ENCODE results near the gene SRRM4.

Gene SRRM4

DNA sequence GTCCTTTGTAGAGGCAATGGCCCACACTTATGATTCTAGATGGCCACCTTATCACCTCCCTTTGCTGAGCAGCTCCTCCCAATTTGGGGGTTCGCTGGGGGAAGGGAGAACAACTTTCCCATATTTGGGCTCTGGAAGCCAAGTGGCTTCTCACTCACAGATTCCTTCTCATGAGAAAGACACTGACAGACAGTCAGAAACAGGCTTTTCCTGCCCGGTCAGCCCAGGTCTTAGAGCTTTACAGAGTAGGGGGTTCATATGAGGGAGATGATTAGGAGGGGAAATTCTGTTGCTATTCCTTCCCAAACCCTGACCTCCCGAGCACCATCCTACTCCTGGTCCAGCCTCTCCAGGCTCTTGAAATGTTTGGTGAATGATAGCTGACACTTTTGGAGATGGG is 137.3 kb downstream of the SRRM4 start:
- Histone ChIP-seq H3K9me3 (ENCODE audit: control insufficient read depth in 2 of 2, low read length in 2 of 2) (no peaks in the 10 kb centered on the region), H3K27me3 (ENCODE audit: control insufficient read depth in 1 of 2, insufficient read depth in 2 of 2, low read length in 2 of 2) (no peaks in the 10 kb centered on the region), H3K27ac (ENCODE audit: low read length) (no peak overlapping the region), H3K4me1 (ENCODE audit: control insufficient read depth, insufficient read depth, low read length) (peaks cover 2% of the 10 kb centered on the region), H3K9ac (ENCODE audit: low read length in 2 of 2) (no peak overlapping the region), H3K4me3 (ENCODE audit: low read length in 2 of 2) (no peak overlapping the region), H3K36me3 (ENCODE audit: control insufficient read depth in 2 of 2, insufficient read depth in 2 of 2, low read length in 2 of 2) (no peaks in the 10 kb centered on the region)

DNA sequence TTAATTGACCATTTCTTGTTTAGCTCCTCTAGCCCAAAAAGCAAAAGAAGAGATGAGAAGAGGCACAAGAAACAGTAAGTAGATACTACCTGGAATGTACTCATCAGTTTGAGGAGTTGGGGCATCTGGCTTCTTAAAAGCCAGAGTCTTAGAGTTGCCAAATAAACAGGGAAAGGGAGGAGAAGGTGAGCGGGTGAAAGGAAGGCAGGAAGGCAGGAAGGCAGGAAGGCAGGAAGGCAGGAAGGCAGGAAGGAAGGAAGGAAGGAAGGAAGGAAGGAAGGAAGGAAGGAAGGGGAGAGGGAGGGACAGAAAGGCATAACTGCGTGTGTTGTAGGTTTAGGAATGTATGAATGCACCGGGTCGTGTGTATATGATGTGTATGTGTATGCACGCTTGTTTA is 140.7 kb downstream of the SRRM4 start:
- Histone ChIP-seq H3K4me1 (ENCODE audit: control insufficient read depth, insufficient read depth, low read length) (no peaks in the 10 kb centered on the region), H3K27ac (ENCODE audit: low read length) (no peak overlapping the region), H3K4me3 (ENCODE audit: low read length in 2 of 2) (no peak overlapping the region), H3K36me3 (ENCODE audit: control insufficient read depth in 2 of 2, insufficient read depth in 2 of 2, low read length in 2 of 2) (no peaks in the 10 kb centered on the region), H3K9me3 (ENCODE audit: control insufficient read depth in 2 of 2, low read length in 2 of 2) (no peaks in the 10 kb centered on the region), H3K9ac (ENCODE audit: low read length in 2 of 2) (no peak overlapping the region), H3K27me3 (ENCODE audit: control insufficient read depth in 1 of 2, insufficient read depth in 2 of 2, low read length in 2 of 2) (no peaks in the 10 kb centered on the region)

DNA sequence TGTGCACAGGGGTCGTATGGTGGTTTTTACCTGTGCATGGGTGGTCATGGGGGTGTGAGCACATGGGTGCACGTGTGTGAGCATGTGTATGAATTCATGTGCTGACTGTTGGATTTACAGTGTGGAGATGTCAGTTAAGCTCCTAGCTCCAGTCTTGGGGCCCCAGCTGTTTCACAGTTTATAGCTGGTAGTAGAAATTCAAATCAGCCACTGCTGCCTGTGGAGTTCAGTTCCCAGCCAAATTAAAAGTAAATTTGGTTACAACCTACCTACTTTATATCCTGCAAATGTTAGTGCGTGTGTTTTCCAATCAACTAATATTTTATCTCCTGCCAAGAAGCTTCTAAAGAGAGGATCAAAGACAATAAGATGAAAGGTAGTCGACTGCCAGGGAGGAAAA is 141.4 kb downstream of the SRRM4 start:
- Histone ChIP-seq H3K27ac (ENCODE audit: low read length) (no peak overlapping the region), H3K9ac (ENCODE audit: low read length in 2 of 2) (no peak overlapping the region)

DNA sequence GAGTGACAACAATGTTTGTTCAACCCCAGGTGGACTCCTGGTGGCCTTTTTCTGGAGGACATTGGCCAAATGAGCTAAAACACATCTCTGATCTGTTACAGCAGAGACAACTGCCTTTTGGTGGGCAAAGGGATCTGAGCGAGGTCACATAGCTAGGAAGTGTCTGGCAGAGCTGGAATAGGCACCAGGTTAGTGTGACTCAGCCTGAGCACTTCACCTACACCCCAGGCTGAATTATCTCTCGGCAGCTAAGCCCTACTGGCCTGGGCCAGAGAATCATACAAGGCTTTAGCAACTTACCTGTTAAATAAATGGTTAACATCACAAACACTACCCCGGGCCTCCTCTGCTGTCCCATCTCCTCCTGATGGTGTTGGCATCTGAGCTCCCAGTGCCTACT is 147.2 kb downstream of the SRRM4 start:
- H3K4me1 ChIP-seq (ENCODE audit: control insufficient read depth, insufficient read depth, low read length) = no peaks in the 10 kb centered on the region
- H3K27ac ChIP-seq (ENCODE audit: low read length) = no peak overlapping the region
- H3K27me3 ChIP-seq (ENCODE audit: control insufficient read depth in 1 of 2, insufficient read depth in 2 of 2, low read length in 2 of 2) = no peaks in the 10 kb centered on the region
- no peak overlapping the region for H3K9ac ChIP-seq (ENCODE audit: low read length in 2 of 2)
- no peak overlapping the region for H3K4me3 ChIP-seq (ENCODE audit: low read length in 2 of 2)
- H3K36me3 ChIP-seq (ENCODE audit: control insufficient read depth in 2 of 2, insufficient read depth in 2 of 2, low read length in 2 of 2) = no peaks in the 10 kb centered on the region
- peaks cover 13 to 15% of the 10 kb centered on the region in 2 donors for H3K9me3 ChIP-seq (ENCODE audit: control insufficient read depth in 2 of 2, low read length in 2 of 2)

More for the DNA sequence above, 141.4 kb downstream of the SRRM4 start:
- H3K4me3 ChIP-seq (ENCODE audit: low read length in 2 of 2) = no peak overlapping the region
- H3K27me3 ChIP-seq (ENCODE audit: control insufficient read depth in 1 of 2, insufficient read depth in 2 of 2, low read length in 2 of 2) = no peaks in the 10 kb centered on the region
- no peaks in the 10 kb centered on the region for H3K9me3 ChIP-seq (ENCODE audit: control insufficient read depth in 2 of 2, low read length in 2 of 2)
- no peaks in the 10 kb centered on the region for H3K4me1 ChIP-seq (ENCODE audit: control insufficient read depth, insufficient read depth, low read length)
- H3K36me3 ChIP-seq (ENCODE audit: control insufficient read depth in 2 of 2, insufficient read depth in 2 of 2, low read length in 2 of 2) = no peaks in the 10 kb centered on the region

DNA sequence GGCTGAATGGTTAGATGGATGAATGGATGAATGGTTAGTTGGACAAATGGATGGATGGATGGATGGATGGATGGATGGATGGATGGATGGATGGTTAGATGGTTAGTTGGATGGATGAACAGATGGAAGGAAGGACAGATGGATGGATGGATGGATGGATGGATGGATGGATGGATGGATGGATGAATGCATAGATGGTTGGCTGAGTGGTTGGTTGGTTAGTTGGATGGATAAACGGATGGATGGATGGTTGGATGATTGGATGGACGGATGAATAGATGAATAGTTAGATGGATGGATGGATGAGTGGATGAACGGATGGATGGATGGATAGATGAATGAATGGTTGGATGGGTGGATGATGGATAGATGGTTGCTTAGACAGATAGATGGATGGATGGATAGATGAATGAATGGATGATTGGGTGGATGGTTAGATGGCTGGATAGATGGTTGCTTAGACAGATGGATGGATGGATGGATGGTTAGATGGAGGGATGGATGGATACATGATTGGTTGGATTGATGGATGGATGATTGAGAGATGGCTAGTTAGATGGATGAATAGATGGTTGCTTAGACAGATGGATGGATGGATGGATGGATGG is 148.6 kb downstream of the SRRM4 start:
- no peak overlapping the region for H3K4me3 ChIP-seq (ENCODE audit: low read length in 2 of 2)
- no peaks in the 10 kb centered on the region for H3K36me3 ChIP-seq (ENCODE audit: control insufficient read depth in 2 of 2, insufficient read depth in 2 of 2, low read length in 2 of 2)
- no peaks in the 10 kb centered on the region for H3K27me3 ChIP-seq (ENCODE audit: control insufficient read depth in 1 of 2, insufficient read depth in 2 of 2, low read length in 2 of 2)
- H3K9ac ChIP-seq (ENCODE audit: low read length in 2 of 2) = no peak overlapping the region
- H3K27ac ChIP-seq (ENCODE audit: low read length) = no peak overlapping the region
- H3K9me3 ChIP-seq (ENCODE audit: control insufficient read depth in 2 of 2, low read length in 2 of 2) = peaks cover 13 to 15% of the 10 kb centered on the region in 2 donors
- H3K4me1 ChIP-seq (ENCODE audit: control insufficient read depth, insufficient read depth, low read length) = no peaks in the 10 kb centered on the region

DNA sequence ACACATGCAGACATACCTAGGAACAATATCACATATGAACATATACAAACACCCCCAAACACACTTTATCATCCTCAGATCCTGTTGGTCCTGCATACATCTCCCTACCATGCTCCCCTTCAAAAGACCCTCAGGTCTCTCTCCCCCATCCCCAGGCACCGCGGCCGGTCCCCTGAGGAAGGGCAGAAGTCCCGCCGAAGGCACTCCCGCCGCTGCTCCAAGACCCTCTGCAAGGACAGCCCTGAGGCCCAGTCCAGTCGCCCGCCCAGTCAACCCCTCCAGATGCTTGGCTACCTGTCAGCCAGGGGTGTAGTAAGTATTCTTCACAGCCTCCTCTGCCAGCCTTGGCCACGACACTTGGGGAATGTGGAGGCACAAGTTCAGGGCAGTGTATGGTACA is 149.2 kb downstream of the SRRM4 start:
- Histone ChIP-seq H3K27me3 (ENCODE audit: control insufficient read depth in 1 of 2, insufficient read depth in 2 of 2, low read length in 2 of 2) (no peaks in the 10 kb centered on the region), H3K4me3 (ENCODE audit: low read length in 2 of 2) (no peak overlapping the region), H3K9me3 (ENCODE audit: control insufficient read depth in 2 of 2, low read length in 2 of 2) (peaks cover 13 to 16% of the 10 kb centered on the region in 2 donors), H3K4me1 (ENCODE audit: control insufficient read depth, insufficient read depth, low read length) (no peaks in the 10 kb centered on the region), H3K27ac (ENCODE audit: low read length) (no peak overlapping the region), H3K36me3 (ENCODE audit: control insufficient read depth in 2 of 2, insufficient read depth in 2 of 2, low read length in 2 of 2) (no peaks in the 10 kb centered on the region), H3K9ac (ENCODE audit: low read length in 2 of 2) (no peak overlapping the region)

- H3K4me1 ChIP-seq (ENCODE audit: control insufficient read depth, insufficient read depth, low read length) = no peaks in the 10 kb centered on the region
- H3K9me3 ChIP-seq (ENCODE audit: control insufficient read depth in 2 of 2, low read length in 2 of 2) = peaks cover 13 to 18% of the 10 kb centered on the region in 2 donors
- no peak overlapping the region for H3K9ac ChIP-seq (ENCODE audit: low read length in 2 of 2)
- no peak overlapping the region for H3K27ac ChIP-seq (ENCODE audit: low read length)
- H3K36me3 ChIP-seq (ENCODE audit: control insufficient read depth in 2 of 2, insufficient read depth in 2 of 2, low read length in 2 of 2) = no peaks in the 10 kb centered on the region
- H3K4me3 ChIP-seq (ENCODE audit: low read length in 2 of 2) = no peak overlapping the region
- no peaks in the 10 kb centered on the region for H3K27me3 ChIP-seq (ENCODE audit: control insufficient read depth in 1 of 2, insufficient read depth in 2 of 2, low read length in 2 of 2)
These were observed 153.1 kb downstream of the SRRM4 start for GRCh38 chr12:119134284-119135072.

DNA sequence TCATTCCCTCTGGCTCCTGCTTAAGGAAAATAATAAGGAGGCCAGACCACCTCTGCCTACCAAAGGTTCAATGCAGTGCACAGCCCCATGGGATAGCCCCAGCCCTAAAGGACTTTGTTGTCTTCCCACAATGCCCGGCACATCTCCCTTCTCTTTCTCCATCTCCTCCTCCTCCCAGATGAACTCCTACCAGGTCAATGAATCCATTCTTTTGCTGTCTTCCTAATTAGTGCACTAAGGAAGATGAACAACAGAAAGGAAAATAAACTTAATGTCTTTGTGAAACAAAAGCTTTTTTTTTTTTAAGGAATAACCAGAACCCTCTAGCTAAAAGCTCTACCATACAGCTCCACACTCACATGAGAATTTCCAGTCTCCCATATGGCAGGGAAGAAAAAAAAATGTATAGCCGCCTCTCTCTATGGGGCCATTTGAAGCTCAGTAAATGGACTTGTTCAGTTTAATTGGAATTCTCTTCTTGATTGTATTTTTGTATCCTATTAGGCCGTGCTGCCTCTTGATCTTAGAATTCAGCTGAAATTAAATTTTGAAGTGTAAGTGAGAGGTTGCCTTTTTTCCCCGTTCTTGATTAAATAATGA is 155.6 kb downstream of the SRRM4 start:
- Histone ChIP-seq H3K36me3 (ENCODE audit: control insufficient read depth in 2 of 2, insufficient read depth in 2 of 2, low read length in 2 of 2) (no peaks in the 10 kb centered on the region), H3K9ac (ENCODE audit: low read length in 2 of 2) (no peak overlapping the region), H3K4me1 (ENCODE audit: control insufficient read depth, insufficient read depth, low read length) (no peaks in the 10 kb centered on the region), H3K27ac (ENCODE audit: low read length) (no peak overlapping the region), H3K27me3 (ENCODE audit: control insufficient read depth in 1 of 2, insufficient read depth in 2 of 2, low read length in 2 of 2) (no peaks in the 10 kb centered on the region), H3K4me3 (ENCODE audit: low read length in 2 of 2) (no peak overlapping the region), H3K9me3 (ENCODE audit: control insufficient read depth in 2 of 2, low read length in 2 of 2) (peaks cover 11 to 15% of the 10 kb centered on the region in 2 donors)

DNA sequence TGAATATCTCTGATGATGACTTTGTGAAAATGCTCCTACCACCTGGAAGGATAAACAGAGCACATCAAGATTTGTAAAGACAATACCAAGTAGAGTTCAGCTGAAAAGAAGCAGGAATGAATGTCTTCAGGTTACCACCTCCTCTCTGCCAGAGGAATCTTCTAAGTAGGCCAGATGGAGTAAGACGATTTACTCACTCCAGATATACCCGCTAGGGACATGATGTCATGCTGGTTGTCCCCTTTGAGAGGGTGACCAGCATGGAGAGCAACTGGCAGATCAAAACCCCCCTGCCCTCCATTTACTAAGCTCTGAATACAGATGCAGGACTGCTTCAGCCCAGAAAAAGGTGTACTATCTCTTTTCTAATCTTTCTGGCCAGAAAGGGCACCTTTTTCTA is 158.1 kb downstream of the SRRM4 start:
- Histone ChIP-seq H3K27me3 (ENCODE audit: control insufficient read depth in 1 of 2, insufficient read depth in 2 of 2, low read length in 2 of 2) (peaks cover 0 to 3% of the 10 kb centered on the region in 2 donors), H3K4me3 (ENCODE audit: low read length in 2 of 2) (no peak overlapping the region), H3K4me1 (ENCODE audit: control insufficient read depth, insufficient read depth, low read length) (no peaks in the 10 kb centered on the region), H3K27ac (ENCODE audit: low read length) (no peak overlapping the region), H3K9ac (ENCODE audit: low read length in 2 of 2) (no peak overlapping the region), H3K9me3 (ENCODE audit: control insufficient read depth in 2 of 2, low read length in 2 of 2) (peaks cover 0 to 3% of the 10 kb centered on the region in 2 donors), H3K36me3 (ENCODE audit: control insufficient read depth in 2 of 2, insufficient read depth in 2 of 2, low read length in 2 of 2) (no peaks in the 10 kb centered on the region)

GRCh38 chr12:119145367-119145766 is 164.0 kb downstream of the SRRM4 start:
- Histone ChIP-seq H3K27me3 (ENCODE audit: control insufficient read depth in 1 of 2, insufficient read depth in 2 of 2, low read length in 2 of 2) (peaks cover 3% of the 10 kb centered on the region in 2 donors), H3K4me1 (ENCODE audit: control insufficient read depth, insufficient read depth, low read length) (no peaks in the 10 kb centered on the region), H3K36me3 (ENCODE audit: control insufficient read depth in 2 of 2, insufficient read depth in 2 of 2, low read length in 2 of 2) (no peaks in the 10 kb centered on the region), H3K9ac (ENCODE audit: low read length in 2 of 2) (no peak overlapping the region), H3K9me3 (ENCODE audit: control insufficient read depth in 2 of 2, low read length in 2 of 2) (no peaks in the 10 kb centered on the region), H3K27ac (ENCODE audit: low read length) (no peak overlapping the region), H3K4me3 (ENCODE audit: low read length in 2 of 2) (no peak overlapping the region)

Data from stomach smooth muscle (tissue), 2 donors.